HG03139 (cell line): Measurements from ENCODE around the gene DOCK2.

Experiments
- ATAC-seq: cut with Tn5 transposase; IDR thresholded peaks from one replicate; pipeline ENCODE4 v1.9.1; 2021; ENCODE audit not compliant: unreplicated experiment

Gene DOCK2

GRCh38 chr5:169850409-169850808 is 213.3 kb downstream of the DOCK2 start:
- no peak for ATAC-seq

GRCh38 chr5:169851321-169851850 is 214.3 kb downstream of the DOCK2 start:
- no peak for ATAC-seq

GRCh38 chr5:169856571-169856970 is 219.5 kb downstream of the DOCK2 start:
- ATAC-seq = no peak

- ATAC-seq = no peak
These were observed 223.5 kb downstream of the DOCK2 start for GRCh38 chr5:169860585-169860984.

GRCh38 chr5:169861433-169861832 is 224.4 kb downstream of the DOCK2 start:
- no peak for ATAC-seq

- no peak for ATAC-seq
These were observed 224.9 kb downstream of the DOCK2 start for GRCh38 chr5:169861934-169862333.

- ATAC-seq = no peak
These were observed 225.3 kb downstream of the DOCK2 start for GRCh38 chr5:169862391-169862811.

- ATAC-seq = no peak
These were observed 227.4 kb downstream of the DOCK2 start for GRCh38 chr5:169864483-169864882.

- no peak for ATAC-seq
These were observed 230.3 kb downstream of the DOCK2 start for GRCh38 chr5:169867347-169867746.

- ATAC-seq = no peak
These were observed 232.0 kb downstream of the DOCK2 start for GRCh38 chr5:169869066-169869465.

GRCh38 chr5:169870211-169870610 is 233.1 kb downstream of the DOCK2 start:
- no peak for ATAC-seq

- no peak for ATAC-seq
These were observed 234.9 kb downstream of the DOCK2 start for GRCh38 chr5:169871826-169872490.

- no peak for ATAC-seq
These were observed 236.6 kb downstream of the DOCK2 start for GRCh38 chr5:169873642-169874041.

GRCh38 chr5:169874621-169875020 is 237.5 kb downstream of the DOCK2 start:
- ATAC-seq = no peak

GRCh38 chr5:169875091-169875728 is 238.1 kb downstream of the DOCK2 start:
- no peak for ATAC-seq

- no peak for ATAC-seq
These were observed 238.7 kb downstream of the DOCK2 start for GRCh38 chr5:169875731-169876130.

GRCh38 chr5:169876386-169876785 is 239.3 kb downstream of the DOCK2 start:
- ATAC-seq = no peak

GRCh38 chr5:169880012-169880663 is 243.1 kb downstream of the DOCK2 start:
- ATAC-seq = no peak

- ATAC-seq = no peak
These were observed 243.7 kb downstream of the DOCK2 start for GRCh38 chr5:169880785-169881184.

GRCh38 chr5:169881702-169882303 is 244.7 kb downstream of the DOCK2 start:
- no peak for ATAC-seq

- no peak for ATAC-seq
These were observed 249.0 kb downstream of the DOCK2 start for GRCh38 chr5:169886033-169886432.

GRCh38 chr5:169886677-169887076 is 249.6 kb downstream of the DOCK2 start:
- ATAC-seq = no peak
